Activated CD8-positive, alpha-beta T cell treated with anti-CD3 and anti-CD28 coated beads for 36 hours (primary cell): Measurements from ENCODE around the gene SUSD1. TPM values are rescaled to one million over a fixed set of nuclear protein-coding genes. Genes with fewer than 3 reads are reported as not detected.

Experiments
- ATAC-seq: fragments of 200-7000 bp; cut with Tn5 transposase; one replicate; pipeline ENCODE4 v1.10.0; 2021; ENCODE audit warnings: mild to moderate bottlenecking, moderate library complexity
- CTCF ChIA-PET: fragments of 350-600 bp; sonication (Branson Sonifier 250); formaldehyde crosslinking; loops from one replicate; lab custom pipeline; 2021; ENCODE audit warnings: antibody characterized with exemption; lab: Charles Lee
- POLR2A ChIA-PET: fragments of 350-600 bp; sonication (Branson Sonifier 250); formaldehyde crosslinking; loops from one replicate; lab custom pipeline; 2021; ENCODE audit warnings: antibody characterized with exemption; lab: Charles Lee
- DNase-seq: peaks from one replicate; pipeline ENCODE4 v3.0.0-alpha.2; 2020
- H3K27ac Mint-ChIP-seq: one replicate; pipeline ENCODE4 v1.8.0; 2021; ENCODE audit warnings: mild to moderate bottlenecking, mixed read lengths
- H3K27me3 Mint-ChIP-seq: one replicate; pipeline ENCODE4 v1.8.0; 2021; ENCODE audit warnings: mixed read lengths
- H3K36me3 Mint-ChIP-seq: one replicate; pipeline ENCODE4 v1.8.0; 2021; ENCODE audit warnings: low read depth, mixed read lengths
- H3K4me1 Mint-ChIP-seq: one replicate; pipeline ENCODE4 v1.8.0; 2021; ENCODE audit warnings: low read depth, mixed read lengths
- H3K4me3 Mint-ChIP-seq: one replicate; pipeline ENCODE4 v1.8.0; 2021; ENCODE audit warnings: mild to moderate bottlenecking, moderate library complexity, mixed read lengths
- H3K9me3 Mint-ChIP-seq: one replicate; pipeline ENCODE4 v1.8.0; 2021; ENCODE audit warnings: mixed read lengths
- CTCF ChIP-seq: fragments of 200-600 bp; IDR thresholded peaks from one replicate; pipeline ENCODE4 v1.8.0; 2022; ENCODE audit warnings: antibody characterized with exemption, mild to moderate bottlenecking
- intact Hi-C: fragments of 100-400 bp; cut with micrococcal nuclease; formaldehyde crosslinking; loops from one replicate; pipeline ENCODE4 v1.10.0; 2022
- total RNA-seq, 2 experiments: library from RNA; stranded (reverse); gene quantifications; one replicate each; pipeline ENCODE4 v1.2.3, GENCODE V29; 2021

The SUSD1 gene
- total RNA-seq, 2 experiments from 2014 or later, result 3.0 to 3.6 TPM

GRCh38 chr9:112049811-112050516, 125.1 kb downstream of the SUSD1 start:
- no peak for TF ChIP-seq CTCF
- ATAC-seq, result no peak
- H3K36me3 Mint-ChIP-seq, result peaks cover 15% of the 10 kb centered on the region
- intact Hi-C loops, result no loop called here
- H3K27ac Mint-ChIP-seq, result no peak overlapping the region
- no peaks in the 10 kb centered on the region for H3K27me3 Mint-ChIP-seq
- peaks cover 7% of the 10 kb centered on the region for H3K9me3 Mint-ChIP-seq
- DNase-seq, result no peak
- peaks cover 11% of the 10 kb centered on the region for H3K4me1 Mint-ChIP-seq
- ChIA-PET CTCF (no interaction called here), POLR2A (interaction anchor here (1.0 kb wide), 1 partner anchor 134 kb away, joined by 3 read pairs; no protein-coding TSS in a partner anchor)
- no peak overlapping the region for H3K4me3 Mint-ChIP-seq

DNA sequence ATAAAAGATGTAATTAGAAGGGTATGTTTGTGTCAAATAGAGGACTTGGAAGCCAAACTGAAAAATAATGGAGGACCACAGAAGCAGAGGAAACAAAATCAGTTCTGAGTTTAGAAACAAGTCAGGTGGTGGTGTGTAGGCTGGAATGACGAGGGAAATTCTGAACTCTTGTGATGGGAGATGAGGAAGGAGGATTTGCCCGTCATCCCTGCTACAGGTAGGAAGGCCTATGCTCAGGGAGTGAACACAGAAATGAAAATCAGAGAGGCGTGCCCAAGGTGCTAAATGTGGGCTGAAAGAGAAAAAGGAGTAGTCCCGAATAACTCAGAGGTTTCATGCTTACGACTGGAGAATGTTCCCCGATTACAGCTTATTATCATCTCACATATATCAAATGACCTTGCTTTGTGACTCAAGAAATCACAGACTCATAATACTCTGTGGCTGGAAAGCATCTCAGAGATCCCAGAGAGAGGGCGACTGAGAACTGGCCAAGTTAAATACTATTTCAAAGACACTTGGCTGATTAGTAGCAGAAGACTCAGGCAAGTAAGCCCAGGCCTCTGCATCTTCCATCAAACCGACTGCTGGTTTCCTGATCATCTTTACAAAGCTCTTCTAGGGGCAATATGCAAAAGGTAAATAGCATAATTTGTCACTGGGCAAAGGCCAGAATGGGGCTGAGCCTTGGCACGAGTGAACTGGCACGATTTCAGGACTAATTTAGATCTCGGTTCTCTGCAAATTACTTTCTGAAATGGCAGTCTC, 126.0 kb downstream of the SUSD1 start:
- H3K4me1 Mint-ChIP-seq, result peaks cover 11% of the 10 kb centered on the region
- ChIA-PET CTCF (no interaction called here), POLR2A (no interaction called here)
- DNase-seq (no peak), ATAC-seq (no peak)
- H3K27ac Mint-ChIP-seq, result no peak overlapping the region
- H3K36me3 Mint-ChIP-seq, result peaks cover 12% of the 10 kb centered on the region
- H3K4me3 Mint-ChIP-seq, result no peak overlapping the region
- no peak for TF ChIP-seq CTCF
- intact Hi-C loops, result no loop called here
- peaks cover 7% of the 10 kb centered on the region for H3K9me3 Mint-ChIP-seq
- no peaks in the 10 kb centered on the region for H3K27me3 Mint-ChIP-seq

DNA sequence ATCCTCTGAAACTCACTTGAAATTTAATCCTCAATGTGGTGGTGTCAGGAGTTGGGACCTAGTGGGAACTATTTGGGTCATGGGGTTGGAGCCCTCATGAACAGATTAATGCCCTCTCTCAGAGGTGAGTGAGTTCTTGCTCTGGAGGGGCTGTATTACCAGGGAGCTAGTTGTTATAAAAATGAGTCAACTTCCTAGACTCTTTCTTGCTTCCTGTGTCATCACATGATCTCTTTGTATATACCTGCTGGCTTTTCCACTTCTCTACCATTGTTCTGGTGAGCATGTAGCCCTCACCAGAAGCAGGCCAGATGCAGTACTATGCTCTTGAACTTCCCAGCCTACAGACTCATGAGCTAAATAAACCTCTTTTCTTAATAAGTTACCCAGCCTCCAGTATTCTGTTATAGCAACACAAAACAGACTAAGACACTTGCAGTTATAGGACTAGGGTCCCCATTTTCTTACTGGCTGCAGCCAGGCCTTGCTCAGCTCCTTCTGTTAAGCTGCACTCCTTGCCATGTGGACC, 127.5 kb downstream of the SUSD1 start:
- H3K4me3 Mint-ChIP-seq, result no peak overlapping the region
- ATAC-seq (peak; percentile 77), DNase-seq (no peak)
- ChIA-PET POLR2A (interaction anchor here (1.5 kb wide), 1 partner anchor 27 kb away, joined by 4 read pairs; no protein-coding TSS in a partner anchor), CTCF (interaction anchor here (1.1 to 1.8 kb wide), 2 partner anchors 18 to 27 kb away, joined by 3 to 5 read pairs; no protein-coding TSS in a partner anchor)
- TF ChIP-seq CTCF, result no peak
- H3K27ac Mint-ChIP-seq, result no peak overlapping the region
- H3K9me3 Mint-ChIP-seq, result peaks cover 7% of the 10 kb centered on the region
- peaks cover 12% of the 10 kb centered on the region for H3K36me3 Mint-ChIP-seq
- no peaks in the 10 kb centered on the region for H3K27me3 Mint-ChIP-seq
- H3K4me1 Mint-ChIP-seq, result peaks cover 11% of the 10 kb centered on the region
- intact Hi-C loops, result no loop called here

GRCh38 chr9:112046181-112046580, 128.9 kb downstream of the SUSD1 start:
- intact Hi-C loops, result no loop called here
- H3K9me3 Mint-ChIP-seq, result peaks cover 7% of the 10 kb centered on the region
- H3K27me3 Mint-ChIP-seq, result peaks cover 5% of the 10 kb centered on the region
- peaks cover 12% of the 10 kb centered on the region for H3K36me3 Mint-ChIP-seq
- POLR2A ChIA-PET, result interaction anchor here (1.0 to 1.5 kb wide), 3 partner anchors 11 to 109 kb away, joined by 3 to 4 read pairs (median 3); no protein-coding TSS in a partner anchor
- peaks cover 16% of the 10 kb centered on the region for H3K4me1 Mint-ChIP-seq
- no peak for DNase-seq
- H3K4me3 Mint-ChIP-seq, result no peak overlapping the region
- CTCF ChIA-PET, result interaction anchor here (1.8 kb wide), 1 partner anchor 28 kb away, joined by 5 read pairs; no protein-coding TSS in a partner anchor
- ATAC-seq, result no peak
- no peak overlapping the region for H3K27ac Mint-ChIP-seq
- no peak for TF ChIP-seq CTCF
